ENCODE results near the gene MT1H.
"Not testable (repeated sequence)": the region's sequence is repeated elsewhere in the genome, so short reads cannot be mapped to it uniquely, and the experiment has no call there.

Gene MT1H

GRCh38 chr16:56669005-56669839 lies at the start of gene MT1H:
TSS of gene MT1H (plus strand) at chr16:56669814. CDS start at chr16:56669885, 71 bp downstream.
- DNase-seq, result no peak

- no peak for DNase-seq
These were observed 49.2 kb upstream of the MT1H start for GRCh38 chr16:56620339-56620897.

- not testable (repeated sequence) for DNase-seq
These were observed 47.8 kb upstream of the MT1H start for GRCh38 chr16:56621665-56622445.

- not testable (repeated sequence) for DNase-seq
These were observed 46.4 kb upstream of the MT1H start for GRCh38 chr16:56623184-56623583.

GRCh38 chr16:56623637-56624036 lies 46.0 kb upstream of the MT1H start:
- DNase-seq, result no peak

- no peak for DNase-seq
These were observed 44.3 kb upstream of the MT1H start, which contains the start of gene MT1E for GRCh38 chr16:56625140-56625942. TSS of gene MT1E (plus strand) at chr16:56625781. CDS start at chr16:56625852, 71 bp downstream.

GRCh38 chr16:56625943-56626654 lies 43.5 kb upstream of the MT1H start:
- DNase-seq, result no peak

- no peak for DNase-seq
These were observed 42.9 kb upstream of the MT1H start for GRCh38 chr16:56626685-56627084.

- no peak for DNase-seq
These were observed 40.9 kb upstream of the MT1H start for GRCh38 chr16:56628486-56629350.

- no peak for DNase-seq
These were observed 40.1 kb upstream of the MT1H start for GRCh38 chr16:56629531-56629930.

- DNase-seq, result no peak
These were observed 39.5 kb upstream of the MT1H start for GRCh38 chr16:56630134-56630533.

GRCh38 chr16:56631197-56631596 lies 38.4 kb upstream of the MT1H start:
- DNase-seq, result no peak

- no peak for DNase-seq
These were observed 37.8 kb upstream of the MT1H start for GRCh38 chr16:56631832-56632155.

GRCh38 chr16:56632156-56632847 lies 37.3 kb upstream of the MT1H start, which contains the start of gene MT1M:
TSS of gene MT1M (plus strand) at chr16:56632659. CDS start at chr16:56632732, 73 bp downstream.
- no peak for DNase-seq

GRCh38 chr16:56632848-56633365 lies 36.7 kb upstream of the MT1H start:
- no peak for DNase-seq

- DNase-seq, result no peak
These were observed 36.1 kb upstream of the MT1H start for GRCh38 chr16:56633535-56633934.

GRCh38 chr16:56634715-56635440 lies 34.7 kb upstream of the MT1H start:
- DNase-seq, result no peak

- no peak for DNase-seq
These were observed 34.1 kb upstream of the MT1H start for GRCh38 chr16:56635441-56635967.
